Liver (tissue), 9 donors: ENCODE results near the gene CHTF8. TPM values are rescaled to one million over a fixed set of nuclear protein-coding genes. Genes with fewer than 3 reads are reported as not detected.

Experiments
- DNase-seq: peaks from one replicate; pipeline ENCODE4 v3.0.0-alpha.2; 2017; ENCODE audit warnings: low spot score
- H3K27ac ChIP-seq, 2 donors: one replicate each; pipeline ENCODE4 v1.7.0; 2013; ENCODE audit warnings: inconsistent platforms in 2 of 2, low read length in 2 of 2, control low read depth in 1 of 2, low read depth in 1 of 2, mild to moderate bottlenecking in 1 of 2
- H3K27me3 ChIP-seq, 4 donors: one replicate each; pipeline versions ENCODE4 v1.6.1 to v1.7.0; 2013; ENCODE audit warnings: low read length in 3 of 4, inconsistent platforms in 1 of 4, mild to moderate bottlenecking in 1 of 4, moderate library complexity in 1 of 4; ENCODE audit not compliant: control insufficient read depth in 4 of 4, insufficient read depth in 4 of 4
- H3K36me3 ChIP-seq, 4 donors: one replicate each; pipeline versions ENCODE4 v1.6.1 to v1.7.0; 2013; ENCODE audit warnings: low read length in 3 of 4, mild to moderate bottlenecking in 3 of 4, low read depth in 1 of 4, moderate library complexity in 1 of 4; ENCODE audit not compliant: control insufficient read depth in 4 of 4, insufficient read depth in 3 of 4
- H3K4me1 ChIP-seq, 4 donors: one replicate each; pipeline versions ENCODE4 v1.6.1 to v1.7.0; 2013; ENCODE audit warnings: low read length in 3 of 4, mild to moderate bottlenecking in 3 of 4, moderate library complexity in 1 of 4; ENCODE audit not compliant: control insufficient read depth in 4 of 4, insufficient read depth in 4 of 4
- H3K4me3 ChIP-seq, 3 donors: one replicate each; pipeline versions ENCODE4 v1.6.1 to v1.7.0; 2013; ENCODE audit warnings: low read length in 3 of 3, control low read depth in 1 of 3, low read depth in 1 of 3, mild to moderate bottlenecking in 1 of 3
- H3K9ac ChIP-seq, 2 donors: one replicate each; pipeline ENCODE4 v1.7.0; 2013; ENCODE audit warnings: low read length in 2 of 2, mild to moderate bottlenecking in 2 of 2, moderate library complexity in 2 of 2, control low read depth in 1 of 2, low read depth in 1 of 2
- H3K9me3 ChIP-seq, 4 donors: one replicate each; pipeline versions ENCODE4 v1.6.1 to v1.7.0; 2013; ENCODE audit warnings: low read length in 3 of 4; ENCODE audit not compliant: control insufficient read depth in 4 of 4
- EGR1 ChIP-seq, 2 donors: IDR thresholded peaks; 2 replicates each; pipeline ENCODE4 v1.6.1; 2016 to 2018; ENCODE audit warnings: antibody characterized with exemption in 2 of 2, low read depth in 2 of 2
- FOXA1 ChIP-seq: IDR thresholded peaks from 2 replicates; pipeline ENCODE4 v1.6.1; 2016; ENCODE audit warnings: antibody characterized with exemption
- GABPA ChIP-seq, 2 donors: IDR thresholded peaks in 1 of 2; conservative IDR thresholded peaks in 1 of 2; 2 replicates each; pipeline ENCODE4 v1.6.1; 2016; ENCODE audit warnings: antibody characterized with exemption in 2 of 2, mild to moderate bottlenecking in 1 of 2, moderate library complexity in 1 of 2
- HNF4A ChIP-seq, 2 donors: conservative IDR thresholded peaks; 2 replicates each; pipeline ENCODE4 v1.6.1; 2016; ENCODE audit warnings: antibody characterized with exemption in 2 of 2, mild to moderate bottlenecking in 2 of 2
- HNF4G ChIP-seq: IDR thresholded peaks from 2 replicates; pipeline ENCODE4 v1.6.1; 2016; ENCODE audit warnings: antibody characterized with exemption
- NR2F2 ChIP-seq: IDR thresholded peaks from 2 replicates; pipeline ENCODE4 v1.6.1; 2016; ENCODE audit warnings: antibody characterized with exemption
- RAD21 ChIP-seq, 2 donors: IDR thresholded peaks; 2 replicates each; pipeline ENCODE4 v1.6.1; 2016; ENCODE audit warnings: antibody characterized with exemption in 2 of 2, mild to moderate bottlenecking in 2 of 2
- SP1 ChIP-seq: IDR thresholded peaks from 2 replicates; pipeline ENCODE4 v1.6.1; 2018; ENCODE audit warnings: antibody characterized with exemption, mild to moderate bottlenecking
- TAF1 ChIP-seq: conservative IDR thresholded peaks from 2 replicates; pipeline ENCODE4 v1.6.1; 2016; ENCODE audit warnings: antibody characterized with exemption, mild to moderate bottlenecking
- YY1 ChIP-seq: IDR thresholded peaks from 2 replicates; pipeline ENCODE4 v1.6.1; 2016; ENCODE audit warnings: antibody characterized with exemption, mild to moderate bottlenecking
- WGBS: extraction: QIAGEN DNeasy Blood & Tissue Kit; methylation state at CpG from one replicate; pipeline ENCODE4 v1.1.7; 2013; 5-methylcytosine and 5-hydroxymethylcytosine counted together
- polyA plus RNA-seq, 2 donors: library from polyadenylated mRNA; stranded (reverse) in 1 of 2; unstranded in 1 of 2; fragments of 200-250 nt in 1 of 2; fragments of >200 nt in 1 of 2; fragmentation: Nextera tagmentation in 1 of 2; extraction: Ambion mirVana in 1 of 2; gene quantifications; one replicate each; pipeline versions ENCODE4 v1.2.1 to v1.2.3, GENCODE V29; 2013 to 2015
- total RNA-seq, 2 donors: library from RNA; depleted of rRNA; stranded (reverse); fragments of >200 nt; gene quantifications; one replicate each; pipeline ENCODE4 v1.2.3, GENCODE V29; 2014
- TF ChIP-seq, protein P1 (sequence below): IDR thresholded peaks from 2 replicates; pipeline ENCODE4 v1.6.1; 2016; ENCODE audit warnings: antibody characterized with exemption
- TF ChIP-seq, protein P2 (sequence below): fragments of 150-350 bp; IDR thresholded peaks from 2 replicates; pipeline ENCODE4 v1.5.1; 2017; ENCODE audit warnings: improper control_type of control experiment, low read depth, low read length; ENCODE audit not compliant: missing input control
- TF ChIP-seq, protein P3 (sequence below): IDR thresholded peaks from 2 replicates; pipeline ENCODE4 v1.6.1; 2016; ENCODE audit warnings: antibody characterized with exemption, mild to moderate bottlenecking
- TF ChIP-seq, protein P4 (sequence below): IDR thresholded peaks from 2 replicates; pipeline ENCODE4 v1.6.1; 2016; ENCODE audit warnings: antibody characterized with exemption
- donor health status: healthy.
- donor health status: healthy.
- donor health status: healthy.
- donor health status: healthy.
- donor health status: healthy.

Gene CHTF8
- total and polyA plus RNA-seq, 4 donors = 15.2 to 56.9 (median 51.6) TPM

DNA sequence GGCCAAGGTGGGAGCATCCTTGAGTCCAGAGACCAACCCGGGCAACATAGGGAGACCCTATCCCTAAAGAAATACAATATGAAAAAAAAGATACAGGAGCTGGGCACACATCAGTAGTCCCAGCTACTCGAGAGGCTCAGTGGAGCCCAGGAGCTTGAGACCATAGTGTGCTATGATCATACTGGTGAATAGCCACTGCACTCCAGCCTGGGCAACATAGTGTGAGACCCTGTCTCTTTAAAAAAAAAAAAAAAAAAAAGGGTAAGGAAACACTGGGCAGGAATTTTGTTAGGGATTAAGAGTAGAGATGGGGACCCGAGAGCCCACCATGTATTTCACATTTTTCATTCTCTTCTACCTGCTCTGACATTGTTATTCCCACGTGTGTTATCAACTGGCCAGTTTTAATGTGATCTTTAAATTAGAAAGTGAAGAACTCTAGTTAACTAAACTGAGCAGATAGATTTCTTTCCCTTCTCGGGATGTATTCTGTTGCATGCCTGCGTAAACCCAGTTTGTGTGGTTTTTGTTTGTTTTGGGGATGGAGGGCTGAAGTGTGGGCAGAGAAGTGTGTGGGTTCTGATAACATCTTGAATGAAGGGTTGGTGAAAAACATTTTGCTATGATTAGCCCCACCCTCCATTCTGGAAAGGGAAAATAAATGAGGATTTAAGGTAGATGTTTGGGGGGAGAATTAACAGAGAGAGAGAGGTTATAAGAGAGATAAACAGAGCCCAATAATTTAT, 37.4 kb upstream of the CHTF8 start:
- TF ChIP-seq NR2F2 = no peak
- TF ChIP-seq, protein P1, sequence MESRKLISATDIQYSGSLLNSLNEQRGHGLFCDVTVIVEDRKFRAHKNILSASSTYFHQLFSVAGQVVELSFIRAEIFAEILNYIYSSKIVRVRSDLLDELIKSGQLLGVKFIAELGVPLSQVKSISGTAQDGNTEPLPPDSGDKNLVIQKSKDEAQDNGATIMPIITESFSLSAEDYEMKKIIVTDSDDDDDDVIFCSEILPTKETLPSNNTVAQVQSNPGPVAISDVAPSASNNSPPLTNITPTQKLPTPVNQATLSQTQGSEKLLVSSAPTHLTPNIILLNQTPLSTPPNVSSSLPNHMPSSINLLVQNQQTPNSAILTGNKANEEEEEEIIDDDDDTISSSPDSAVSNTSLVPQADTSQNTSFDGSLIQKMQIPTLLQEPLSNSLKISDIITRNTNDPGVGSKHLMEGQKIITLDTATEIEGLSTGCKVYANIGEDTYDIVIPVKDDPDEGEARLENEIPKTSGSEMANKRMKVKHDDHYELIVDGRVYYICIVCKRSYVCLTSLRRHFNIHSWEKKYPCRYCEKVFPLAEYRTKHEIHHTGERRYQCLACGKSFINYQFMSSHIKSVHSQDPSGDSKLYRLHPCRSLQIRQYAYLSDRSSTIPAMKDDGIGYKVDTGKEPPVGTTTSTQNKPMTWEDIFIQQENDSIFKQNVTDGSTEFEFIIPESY = no peak
- no peak for TF ChIP-seq RAD21 (IDR thresholded peaks at IDR 0.05)
- no peak for TF ChIP-seq TAF1
- TF ChIP-seq, protein P2, sequence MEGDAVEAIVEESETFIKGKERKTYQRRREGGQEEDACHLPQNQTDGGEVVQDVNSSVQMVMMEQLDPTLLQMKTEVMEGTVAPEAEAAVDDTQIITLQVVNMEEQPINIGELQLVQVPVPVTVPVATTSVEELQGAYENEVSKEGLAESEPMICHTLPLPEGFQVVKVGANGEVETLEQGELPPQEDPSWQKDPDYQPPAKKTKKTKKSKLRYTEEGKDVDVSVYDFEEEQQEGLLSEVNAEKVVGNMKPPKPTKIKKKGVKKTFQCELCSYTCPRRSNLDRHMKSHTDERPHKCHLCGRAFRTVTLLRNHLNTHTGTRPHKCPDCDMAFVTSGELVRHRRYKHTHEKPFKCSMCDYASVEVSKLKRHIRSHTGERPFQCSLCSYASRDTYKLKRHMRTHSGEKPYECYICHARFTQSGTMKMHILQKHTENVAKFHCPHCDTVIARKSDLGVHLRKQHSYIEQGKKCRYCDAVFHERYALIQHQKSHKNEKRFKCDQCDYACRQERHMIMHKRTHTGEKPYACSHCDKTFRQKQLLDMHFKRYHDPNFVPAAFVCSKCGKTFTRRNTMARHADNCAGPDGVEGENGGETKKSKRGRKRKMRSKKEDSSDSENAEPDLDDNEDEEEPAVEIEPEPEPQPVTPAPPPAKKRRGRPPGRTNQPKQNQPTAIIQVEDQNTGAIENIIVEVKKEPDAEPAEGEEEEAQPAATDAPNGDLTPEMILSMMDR = no peak
- TF ChIP-seq SP1 = no peak
- H3K9ac ChIP-seq = no peak overlapping the region
- no peaks in the 10 kb centered on the region for H3K9me3 ChIP-seq
- no peaks in the 10 kb centered on the region for H3K27me3 ChIP-seq
- WGBS = 95% methylated on average over 6 of the region's 6 CpGs
- H3K27ac ChIP-seq = no peak overlapping the region
- H3K4me1 ChIP-seq = no peaks in the 10 kb centered on the region
- DNase-seq = no peak
- H3K4me3 ChIP-seq = no peak overlapping the region
- H3K36me3 ChIP-seq = peaks cover 2 to 41% (median 25%) of the 10 kb centered on the region in 4 donors

DNA sequence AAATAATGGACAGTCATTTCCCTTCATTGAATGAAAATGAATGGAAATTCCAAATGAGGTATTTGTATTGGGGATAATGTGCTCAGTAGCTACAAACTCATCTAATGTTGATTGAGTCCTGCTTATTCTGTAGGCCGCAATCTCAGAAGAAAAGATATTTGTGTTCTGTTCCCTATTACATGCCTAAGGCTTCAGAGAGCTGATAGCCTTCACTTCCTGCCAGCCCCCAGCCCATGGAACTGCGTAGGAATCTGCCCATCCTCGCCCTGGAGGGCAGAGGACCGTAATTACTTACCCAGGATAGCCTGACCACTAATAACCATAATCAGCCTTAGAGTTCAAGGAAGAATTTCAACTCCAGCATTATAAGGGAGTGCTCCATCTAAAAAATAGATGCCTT, 36.7 kb upstream of the CHTF8 start:
- Histone ChIP-seq H3K27ac (no peak overlapping the region), H3K27me3 (no peaks in the 10 kb centered on the region), H3K4me1 (no peaks in the 10 kb centered on the region), H3K9me3 (no peaks in the 10 kb centered on the region), H3K4me3 (no peak overlapping the region), H3K9ac (no peak overlapping the region), H3K36me3 (peaks cover 2 to 46% (median 26%) of the 10 kb centered on the region in 4 donors)
- no peak for DNase-seq
- WGBS = 96% methylated on average over 4 of the region's 4 CpGs
- TF ChIP-seq, protein P1 = no peak
- TF ChIP-seq TAF1 (no peak), FOXA1 (no peak), YY1 (no peak), EGR1 (IDR thresholded peaks at IDR 0.05; ENCODE audit: low read depth in 2 of 2) (no peak), RAD21 (IDR thresholded peaks at IDR 0.05) (no peak), NR2F2 (no peak), HNF4A (conservative IDR thresholded peaks at IDR 0.05) (no peak), SP1 (no peak), GABPA (IDR thresholded peaks at IDR 0.05 in 1 of 2, conservative IDR thresholded peaks at IDR 0.05 in 1 of 2) (no peak), HNF4G (no peak)
- TF ChIP-seq, protein P3, sequence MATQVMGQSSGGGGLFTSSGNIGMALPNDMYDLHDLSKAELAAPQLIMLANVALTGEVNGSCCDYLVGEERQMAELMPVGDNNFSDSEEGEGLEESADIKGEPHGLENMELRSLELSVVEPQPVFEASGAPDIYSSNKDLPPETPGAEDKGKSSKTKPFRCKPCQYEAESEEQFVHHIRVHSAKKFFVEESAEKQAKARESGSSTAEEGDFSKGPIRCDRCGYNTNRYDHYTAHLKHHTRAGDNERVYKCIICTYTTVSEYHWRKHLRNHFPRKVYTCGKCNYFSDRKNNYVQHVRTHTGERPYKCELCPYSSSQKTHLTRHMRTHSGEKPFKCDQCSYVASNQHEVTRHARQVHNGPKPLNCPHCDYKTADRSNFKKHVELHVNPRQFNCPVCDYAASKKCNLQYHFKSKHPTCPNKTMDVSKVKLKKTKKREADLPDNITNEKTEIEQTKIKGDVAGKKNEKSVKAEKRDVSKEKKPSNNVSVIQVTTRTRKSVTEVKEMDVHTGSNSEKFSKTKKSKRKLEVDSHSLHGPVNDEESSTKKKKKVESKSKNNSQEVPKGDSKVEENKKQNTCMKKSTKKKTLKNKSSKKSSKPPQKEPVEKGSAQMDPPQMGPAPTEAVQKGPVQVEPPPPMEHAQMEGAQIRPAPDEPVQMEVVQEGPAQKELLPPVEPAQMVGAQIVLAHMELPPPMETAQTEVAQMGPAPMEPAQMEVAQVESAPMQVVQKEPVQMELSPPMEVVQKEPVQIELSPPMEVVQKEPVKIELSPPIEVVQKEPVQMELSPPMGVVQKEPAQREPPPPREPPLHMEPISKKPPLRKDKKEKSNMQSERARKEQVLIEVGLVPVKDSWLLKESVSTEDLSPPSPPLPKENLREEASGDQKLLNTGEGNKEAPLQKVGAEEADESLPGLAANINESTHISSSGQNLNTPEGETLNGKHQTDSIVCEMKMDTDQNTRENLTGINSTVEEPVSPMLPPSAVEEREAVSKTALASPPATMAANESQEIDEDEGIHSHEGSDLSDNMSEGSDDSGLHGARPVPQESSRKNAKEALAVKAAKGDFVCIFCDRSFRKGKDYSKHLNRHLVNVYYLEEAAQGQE = no peak
- TF ChIP-seq, protein P4, sequence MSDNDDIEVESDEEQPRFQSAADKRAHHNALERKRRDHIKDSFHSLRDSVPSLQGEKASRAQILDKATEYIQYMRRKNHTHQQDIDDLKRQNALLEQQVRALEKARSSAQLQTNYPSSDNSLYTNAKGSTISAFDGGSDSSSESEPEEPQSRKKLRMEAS = no peak
- TF ChIP-seq, protein P2 = no peak
